CD4-positive, alpha-beta T cell (primary cell): ENCODE measurements around the gene DNASE1L2. TPM values are rescaled to one million over a fixed set of nuclear protein-coding genes. Genes with fewer than 3 reads are reported as not detected.

ENCODE experiments used
- ATAC-seq: fragments of 200-7000 bp; cut with Tn5 transposase; one replicate; pipeline ENCODE4 v1.10.0; 2022; ENCODE audit warnings: mild to moderate bottlenecking; ENCODE audit not compliant: poor library complexity
- CTCF ChIA-PET: fragments of 350-600 bp; sonication (Branson Sonifier 250); formaldehyde crosslinking; loops from one replicate; lab custom pipeline; 2021; ENCODE audit warnings: antibody characterized with exemption, inconsistent platforms; lab: Charles Lee
- POLR2A ChIA-PET: fragments of 350-600 bp; sonication (Branson Sonifier 250); formaldehyde crosslinking; loops from one replicate; lab custom pipeline; 2021; ENCODE audit warnings: antibody characterized with exemption, inconsistent platforms; lab: Charles Lee
- DNase-seq, 14 experiments: peaks; one replicate each; pipeline ENCODE4 v3.0.0-alpha.2; 2013 to 2020; ENCODE audit warnings: mixed read lengths in 2 of 14
- H3K27ac ChIP-seq, 2 donors: one replicate each; pipeline versions ENCODE4 v1.5.1 to v1.7.0; 2013; ENCODE audit warnings: low read length in 2 of 2, low read depth in 1 of 2, mild to moderate bottlenecking in 1 of 2
- H3K27me3 ChIP-seq, 2 experiments: 1 replicate in 1 of 2; 2 replicates in 1 of 2; pipeline versions ENCODE4 v1.6.1 to v1.7.0; 2013; ENCODE audit warnings: low read length in 2 of 2, control low read depth in 1 of 2, mild to moderate bottlenecking in 1 of 2, moderate library complexity in 1 of 2; ENCODE audit not compliant: insufficient read depth in 2 of 2, control insufficient read depth in 1 of 2
- H3K36me3 ChIP-seq: one replicate; pipeline ENCODE4 v1.6.1; 2013; ENCODE audit warnings: low read length, control low read depth; ENCODE audit not compliant: insufficient read depth
- H3K4me1 ChIP-seq: one replicate; pipeline ENCODE4 v1.6.1; 2013; ENCODE audit warnings: low read length, control low read depth; ENCODE audit not compliant: insufficient read depth
- H3K4me3 ChIP-seq: one replicate; pipeline ENCODE4 v1.5.1; 2013; ENCODE audit warnings: mild to moderate bottlenecking, low read length, moderate library complexity
- H3K9me3 ChIP-seq, 2 experiments: 1 replicate in 1 of 2; 2 replicates in 1 of 2; pipeline versions ENCODE4 v1.6.1 to v1.7.0; 2013; ENCODE audit warnings: low read length in 2 of 2, mild to moderate bottlenecking in 2 of 2, control low read depth in 1 of 2, moderate library complexity in 1 of 2; ENCODE audit not compliant: control insufficient read depth in 1 of 2, insufficient read depth in 1 of 2
- H3K27ac Mint-ChIP-seq: one replicate; pipeline ENCODE4 v1.8.0; 2020; ENCODE audit warnings: mixed read lengths
- H3K27me3 Mint-ChIP-seq: one replicate; pipeline ENCODE4 v1.8.0; 2021; ENCODE audit warnings: mixed read lengths
- H3K36me3 Mint-ChIP-seq: one replicate; pipeline ENCODE4 v1.8.0; 2021; ENCODE audit warnings: low read depth, mixed read lengths
- H3K4me1 Mint-ChIP-seq: one replicate; pipeline ENCODE4 v1.8.0; 2021; ENCODE audit warnings: low read depth, mixed read lengths
- H3K4me3 Mint-ChIP-seq: one replicate; pipeline ENCODE4 v1.8.0; 2020; ENCODE audit warnings: mild to moderate bottlenecking, mixed read lengths
- H3K9me3 Mint-ChIP-seq: one replicate; pipeline ENCODE4 v1.8.0; 2020; ENCODE audit warnings: mixed read lengths
- intact Hi-C, 2 experiments: fragments of 100-400 bp; cut with DNase I in 1 of 2; cut with micrococcal nuclease in 1 of 2; formaldehyde crosslinking; loops; one replicate each; pipeline versions ENCODE4 v1.15.1 to v1.9.0; 2023 to 2025; cut with DNase I, micrococcal nuclease
- total RNA-seq, 174 experiments: library from RNA in 2 of 174; stranded (reverse) in 2 of 174; gene quantifications; one replicate each; pipeline ENCODE4 v1.2.3 and lab custom pipeline; 2021 to 2026
- TF ChIP-seq, protein P1 (sequence below): fragments of 200-600 bp; IDR thresholded peaks from one replicate; pipeline ENCODE4 v1.8.0; 2022; ENCODE audit warnings: antibody characterized with exemption, mild to moderate bottlenecking

DNASE1L2 gene
- total RNA-seq, 2 experiments from 2014 or later: 0.22 to 0.36 TPM

DNA sequence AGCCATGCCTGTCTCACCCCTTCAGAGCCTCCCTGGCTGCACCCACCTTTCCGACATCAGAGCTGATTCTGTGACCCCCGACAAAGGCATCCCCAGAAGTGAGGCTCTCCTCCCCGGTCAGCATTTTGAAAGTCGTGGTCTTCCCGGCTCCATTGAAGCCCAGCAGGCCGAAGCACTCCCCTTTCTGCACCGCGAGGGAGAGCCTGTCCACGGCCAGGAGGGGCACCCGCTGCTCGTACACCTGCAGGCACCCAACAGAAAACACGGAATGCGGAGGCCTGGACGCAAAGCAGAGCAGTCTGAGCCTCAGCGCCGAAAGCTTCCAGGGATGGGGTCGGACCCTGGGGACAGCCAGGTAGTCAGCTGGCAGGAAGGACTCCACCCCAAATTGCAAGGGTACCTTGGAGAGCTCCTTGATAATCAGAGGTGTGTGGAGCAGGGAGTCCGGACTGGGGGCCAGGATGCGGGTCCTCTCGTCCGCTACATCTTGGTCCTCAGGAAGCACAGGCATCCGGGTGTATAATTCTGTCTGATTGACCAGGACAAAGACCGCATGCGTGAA lies 44.8 kb downstream of the DNASE1L2 start:
- H3K27me3 ChIP-seq: no peaks in the 10 kb centered on the region
- intact Hi-C loops: no loop called here
- H3K4me1 ChIP-seq: no peaks in the 10 kb centered on the region
- no peaks in the 10 kb centered on the region for H3K9me3 Mint-ChIP-seq
- POLR2A ChIA-PET: no interaction called here
- ATAC-seq (no peak), DNase-seq (no peak)
- no peak overlapping the region for H3K27ac Mint-ChIP-seq
- no peak overlapping the region for H3K4me3 ChIP-seq
- CTCF ChIA-PET: no interaction called here
- no peaks in the 10 kb centered on the region for H3K9me3 ChIP-seq
- no peak overlapping the region for H3K27ac ChIP-seq
- H3K27me3 Mint-ChIP-seq: no peaks in the 10 kb centered on the region
- no peaks in the 10 kb centered on the region for H3K36me3 ChIP-seq
- H3K4me3 Mint-ChIP-seq: no peak overlapping the region
- no peaks in the 10 kb centered on the region for H3K4me1 Mint-ChIP-seq
- peaks cover 5% of the 10 kb centered on the region for H3K36me3 Mint-ChIP-seq
- TF ChIP-seq, protein P1, sequence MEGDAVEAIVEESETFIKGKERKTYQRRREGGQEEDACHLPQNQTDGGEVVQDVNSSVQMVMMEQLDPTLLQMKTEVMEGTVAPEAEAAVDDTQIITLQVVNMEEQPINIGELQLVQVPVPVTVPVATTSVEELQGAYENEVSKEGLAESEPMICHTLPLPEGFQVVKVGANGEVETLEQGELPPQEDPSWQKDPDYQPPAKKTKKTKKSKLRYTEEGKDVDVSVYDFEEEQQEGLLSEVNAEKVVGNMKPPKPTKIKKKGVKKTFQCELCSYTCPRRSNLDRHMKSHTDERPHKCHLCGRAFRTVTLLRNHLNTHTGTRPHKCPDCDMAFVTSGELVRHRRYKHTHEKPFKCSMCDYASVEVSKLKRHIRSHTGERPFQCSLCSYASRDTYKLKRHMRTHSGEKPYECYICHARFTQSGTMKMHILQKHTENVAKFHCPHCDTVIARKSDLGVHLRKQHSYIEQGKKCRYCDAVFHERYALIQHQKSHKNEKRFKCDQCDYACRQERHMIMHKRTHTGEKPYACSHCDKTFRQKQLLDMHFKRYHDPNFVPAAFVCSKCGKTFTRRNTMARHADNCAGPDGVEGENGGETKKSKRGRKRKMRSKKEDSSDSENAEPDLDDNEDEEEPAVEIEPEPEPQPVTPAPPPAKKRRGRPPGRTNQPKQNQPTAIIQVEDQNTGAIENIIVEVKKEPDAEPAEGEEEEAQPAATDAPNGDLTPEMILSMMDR: no peak

- Histone ChIP-seq H3K36me3 (no peaks in the 10 kb centered on the region), H3K27me3 (no peaks in the 10 kb centered on the region), H3K4me1 (no peaks in the 10 kb centered on the region), H3K9me3 (no peaks in the 10 kb centered on the region), H3K27ac (no peak overlapping the region), H3K4me3 (no peak overlapping the region)
- no peaks in the 10 kb centered on the region for H3K9me3 Mint-ChIP-seq
- no peak overlapping the region for H3K27ac Mint-ChIP-seq
- POLR2A ChIA-PET: no interaction called here
- no peak overlapping the region for H3K4me3 Mint-ChIP-seq
- peaks cover 5% of the 10 kb centered on the region for H3K36me3 Mint-ChIP-seq
- H3K27me3 Mint-ChIP-seq: no peaks in the 10 kb centered on the region
- no peak for ATAC-seq
- intact Hi-C loops: no loop called here
- no peaks in the 10 kb centered on the region for H3K4me1 Mint-ChIP-seq
- TF ChIP-seq, protein P1: no peak
- DNase-seq: no peak
- CTCF ChIA-PET: no interaction called here
Measured at GRCh38 chr16:2282262-2282661, 46.0 kb downstream of the DNASE1L2 start.

DNA sequence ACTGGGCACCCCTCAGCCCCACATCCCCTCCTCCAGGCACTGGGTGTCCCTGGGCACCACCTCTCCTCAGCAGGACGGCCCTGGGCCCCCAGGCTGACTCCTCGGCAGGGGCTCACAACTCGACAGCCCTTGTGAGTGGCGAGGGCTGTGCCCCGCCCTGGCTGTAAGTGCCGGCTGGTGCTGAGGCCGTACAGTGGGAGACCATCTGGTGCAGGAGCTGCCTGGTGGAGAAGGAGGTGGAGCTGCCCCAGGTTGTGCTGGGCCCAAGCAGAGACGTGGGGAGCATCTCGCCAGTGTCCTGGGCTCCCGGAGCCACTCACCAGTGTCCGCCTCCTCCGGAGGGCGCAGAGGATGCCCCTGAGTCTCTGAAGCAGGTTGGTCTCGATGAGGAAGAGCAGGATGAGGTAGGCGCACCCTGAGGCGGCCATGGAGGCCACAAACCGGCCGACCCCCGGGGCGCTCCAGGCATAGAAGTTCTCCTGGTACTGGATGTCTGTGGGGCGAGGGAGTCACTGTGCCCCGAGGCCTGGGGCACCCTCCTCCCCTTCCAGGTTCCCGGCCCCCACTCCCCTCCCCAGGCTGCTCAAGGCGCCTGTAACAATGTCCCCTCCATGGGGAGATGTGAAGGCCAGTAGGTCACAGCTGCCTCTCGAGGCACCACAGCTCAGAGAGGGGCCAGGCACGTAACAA lies 46.8 kb downstream of the DNASE1L2 start:
- CTCF ChIA-PET: no interaction called here
- H3K27ac ChIP-seq: no peak overlapping the region

More for the DNA sequence above, 46.8 kb downstream of the DNASE1L2 start:
- Mint-ChIP-seq H3K36me3 (peaks cover 5% of the 10 kb centered on the region), H3K9me3 (no peaks in the 10 kb centered on the region), H3K4me3 (no peak overlapping the region), H3K27me3 (no peaks in the 10 kb centered on the region), H3K27ac (no peak overlapping the region), H3K4me1 (no peaks in the 10 kb centered on the region)
- no peaks in the 10 kb centered on the region for H3K27me3 ChIP-seq
- no peaks in the 10 kb centered on the region for H3K36me3 ChIP-seq
- no peaks in the 10 kb centered on the region for H3K4me1 ChIP-seq
- TF ChIP-seq, protein P1: no peak
- DNase-seq (no peak), ATAC-seq (no peak)
- POLR2A ChIA-PET: no interaction called here
- H3K4me3 ChIP-seq: no peak overlapping the region
- intact Hi-C loops: no loop called here
- no peaks in the 10 kb centered on the region for H3K9me3 ChIP-seq
